DND-41 (cell line): Measurements from ENCODE around the gene PLD1.

ENCODE experiments used
- CTCF ChIP-seq: IDR thresholded peaks from 2 replicates; pipeline ENCODE4 v1.5.1; 2012; ENCODE audit warnings: borderline replicate concordance, low read length, moderate library complexity, mild to moderate bottlenecking; ENCODE audit not compliant: poor library complexity, severe bottlenecking; ENCODE audit errors: extremely low read depth
- EZH2 ChIP-seq: IDR thresholded peaks from 3 replicates; pipeline ENCODE4 v1.6.1; 2012; ENCODE audit warnings: borderline replicate concordance, low read depth, mild to moderate bottlenecking, moderate library complexity, low read length, inconsistent platforms; ENCODE audit not compliant: severe bottlenecking

DNA sequence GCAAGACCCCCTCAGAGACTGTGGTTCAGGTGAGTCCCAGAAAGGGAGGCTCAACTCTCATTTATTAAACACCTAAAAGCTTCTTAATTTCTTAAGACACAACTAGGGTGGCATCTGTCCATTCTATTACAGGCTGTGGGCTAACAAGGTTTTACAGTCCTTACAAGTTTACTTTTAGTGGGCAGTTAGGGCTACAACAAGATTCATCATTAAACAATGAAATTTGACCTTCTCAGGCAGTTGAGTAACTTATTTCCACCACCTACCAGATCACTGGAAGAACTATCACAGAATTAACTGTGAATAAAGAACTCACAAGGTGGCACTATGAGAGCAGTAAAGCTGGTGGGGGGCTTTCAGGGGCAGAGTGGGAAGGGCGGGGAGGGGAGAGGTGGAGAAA lies 132.6 kb downstream of the PLD1 start:
- no peak for TF ChIP-seq CTCF
- no peak for TF ChIP-seq EZH2
